NT2/D1 (cell line): ENCODE data around the gene TMPRSS4.
A peak's percentile ranks its signal among the peaks of the same experiment; 100 is the strongest.

Source experiments
- DNase-seq: peaks from one replicate; pipeline ENCODE4 v3.0.0-alpha.2; 2011; ENCODE audit warnings: low read depth, low spot score
- H3K27me3 ChIP-seq: 2 replicates; pipeline ENCODE4 v1.6.0; 2011; ENCODE audit warnings: mild to moderate bottlenecking; ENCODE audit not compliant: insufficient read length, insufficient read depth
- H3K36me3 ChIP-seq: 2 replicates; pipeline ENCODE4 v1.6.1; 2011; ENCODE audit warnings: mild to moderate bottlenecking, low read length, mixed read lengths; ENCODE audit not compliant: insufficient read depth, insufficient read length
- H3K4me1 ChIP-seq: 2 replicates; pipeline ENCODE4 v1.5.1; 2011; ENCODE audit not compliant: insufficient read depth, insufficient read length
- H3K4me3 ChIP-seq: 2 replicates; pipeline ENCODE4 v1.5.1; 2011; ENCODE audit warnings: low read depth; ENCODE audit not compliant: insufficient read length
- H3K9ac ChIP-seq: 2 replicates; pipeline ENCODE4 v1.6.0; 2011; ENCODE audit warnings: low read depth; ENCODE audit not compliant: insufficient read length
- H3K9me3 ChIP-seq: 2 replicates; pipeline ENCODE4 v1.5.1; 2011; ENCODE audit warnings: mild to moderate bottlenecking, low read length; ENCODE audit not compliant: insufficient read depth
- SUZ12 ChIP-seq: IDR thresholded peaks from 2 replicates; pipeline ENCODE4 v1.6.1; 2011; ENCODE audit not compliant: insufficient read length, insufficient read depth; ENCODE audit errors: extremely low read depth
- YY1 ChIP-seq: IDR thresholded peaks from 2 replicates; pipeline ENCODE4 v1.6.1; 2011; ENCODE audit not compliant: insufficient read length, insufficient read depth
- ZNF274 ChIP-seq: IDR thresholded peaks from 2 replicates; pipeline ENCODE4 v1.6.1; 2011; ENCODE audit warnings: mild to moderate bottlenecking, low read depth, low read length

Gene TMPRSS4

GRCh38 chr11:118104491-118104890 lies 27.6 kb downstream of the TMPRSS4 start:
- TF ChIP-seq YY1 (no peak), SUZ12 (no peak), ZNF274 (no peak)
- DNase-seq = no peak
- Histone ChIP-seq H3K9ac (no peak overlapping the region), H3K9me3 (no peaks in the 10 kb centered on the region), H3K27me3 (no peaks in the 10 kb centered on the region), H3K36me3 (no peaks in the 10 kb centered on the region), H3K4me3 (no peak overlapping the region), H3K4me1 (peaks cover 7% of the 10 kb centered on the region)

- no peak for DNase-seq
- no peak overlapping the region for H3K9ac ChIP-seq
- H3K36me3 ChIP-seq = no peaks in the 10 kb centered on the region
- peaks cover 2% of the 10 kb centered on the region for H3K4me1 ChIP-seq
- TF ChIP-seq ZNF274 (no peak), SUZ12 (no peak), YY1 (no peak)
- H3K27me3 ChIP-seq = no peaks in the 10 kb centered on the region
- no peak overlapping the region for H3K4me3 ChIP-seq
- no peaks in the 10 kb centered on the region for H3K9me3 ChIP-seq
These were observed 28.9 kb downstream of the TMPRSS4 start for GRCh38 chr11:118105657-118106305.

- Histone ChIP-seq H3K36me3 (no peaks in the 10 kb centered on the region), H3K4me3 (no peak overlapping the region), H3K4me1 (peaks cover 2% of the 10 kb centered on the region), H3K9me3 (no peaks in the 10 kb centered on the region), H3K9ac (no peak overlapping the region), H3K27me3 (no peaks in the 10 kb centered on the region)
- TF ChIP-seq ZNF274 (no peak), YY1 (no peak), SUZ12 (no peak)
- DNase-seq = no peak
These were observed 30.0 kb downstream of the TMPRSS4 start for GRCh38 chr11:118106789-118107335.

GRCh38 chr11:118108513-118108912 lies 31.6 kb downstream of the TMPRSS4 start:
- Histone ChIP-seq H3K9me3 (no peaks in the 10 kb centered on the region), H3K4me1 (peaks cover 2% of the 10 kb centered on the region), H3K9ac (no peak overlapping the region), H3K27me3 (no peaks in the 10 kb centered on the region), H3K36me3 (no peaks in the 10 kb centered on the region), H3K4me3 (no peak overlapping the region)
- peak; percentile 20 for DNase-seq
- TF ChIP-seq YY1 (no peak), SUZ12 (no peak), ZNF274 (no peak)

GRCh38 chr11:118109231-118109630 lies 32.4 kb downstream of the TMPRSS4 start:
- Histone ChIP-seq H3K9me3 (no peaks in the 10 kb centered on the region), H3K36me3 (no peaks in the 10 kb centered on the region), H3K4me1 (peaks cover 2% of the 10 kb centered on the region), H3K9ac (no peak overlapping the region), H3K27me3 (no peaks in the 10 kb centered on the region), H3K4me3 (no peak overlapping the region)
- DNase-seq = no peak
- TF ChIP-seq SUZ12 (no peak), ZNF274 (no peak), YY1 (no peak)

- no peaks in the 10 kb centered on the region for H3K9me3 ChIP-seq
- no peak for TF ChIP-seq ZNF274
- TF ChIP-seq YY1 = no peak
- no peak for TF ChIP-seq SUZ12
- no peak overlapping the region for H3K9ac ChIP-seq
- no peak overlapping the region for H3K4me3 ChIP-seq
- no peaks in the 10 kb centered on the region for H3K4me1 ChIP-seq
- H3K36me3 ChIP-seq = no peaks in the 10 kb centered on the region
- DNase-seq = no peak
- no peaks in the 10 kb centered on the region for H3K27me3 ChIP-seq
These were observed 34.3 kb downstream of the TMPRSS4 start for GRCh38 chr11:118111019-118111743.

- no peak for TF ChIP-seq ZNF274
- TF ChIP-seq SUZ12 = no peak
- no peak for TF ChIP-seq YY1
- H3K27me3 ChIP-seq = no peaks in the 10 kb centered on the region
- H3K4me3 ChIP-seq = no peak overlapping the region
- H3K4me1 ChIP-seq = no peaks in the 10 kb centered on the region
- H3K9ac ChIP-seq = no peak overlapping the region
- no peaks in the 10 kb centered on the region for H3K36me3 ChIP-seq
- H3K9me3 ChIP-seq = no peaks in the 10 kb centered on the region
- DNase-seq = no peak
These were observed 34.8 kb downstream of the TMPRSS4 start for GRCh38 chr11:118111744-118112035.
